ENCODE measurements around the gene LRRC4C. TPM values are rescaled to one million over a fixed set of nuclear protein-coding genes. Genes with fewer than 3 reads are reported as not detected.

Gene LRRC4C
- total RNA-seq, 3 donors from 2014 or later (not counting 1 experiment from before 2014, with no cell fraction given) = not detected

- peaks cover 3% of the 10 kb centered on the region for H3K9me3 ChIP-seq (ENCODE audit: control insufficient read depth, insufficient read depth, low read length)
- H3K4me3 ChIP-seq (ENCODE audit: low read length) = no peak overlapping the region
- ATAC-seq (no peak), DNase-seq (no peak)
- H3K36me3 Mint-ChIP-seq = no peaks in the 10 kb centered on the region
- peaks cover 8 to 13% of the 10 kb centered on the region in 2 donors for H3K9me3 Mint-ChIP-seq
- no peaks in the 10 kb centered on the region for H3K27me3 Mint-ChIP-seq (ENCODE audit: low read depth in 2 of 2)
- H3K4me1 Mint-ChIP-seq = no peaks in the 10 kb centered on the region
- no peak overlapping the region for H3K27ac Mint-ChIP-seq
- TF ChIP-seq CTCF (IDR thresholded peaks at IDR 0.05) = no peak
- intact Hi-C loops (cut with micrococcal nuclease) = no loop called here
- H3K27me3 ChIP-seq (ENCODE audit: control insufficient read depth, insufficient read depth, low read length) = no peaks in the 10 kb centered on the region
- H3K36me3 ChIP-seq (ENCODE audit: control insufficient read depth, insufficient read depth, low read length) = no peaks in the 10 kb centered on the region
- H3K4me1 ChIP-seq (ENCODE audit: control insufficient read depth, insufficient read depth, low read length) = no peaks in the 10 kb centered on the region
- WGBS (ENCODE audit: insufficient coverage) = 85% methylated on average over 2 of the region's 2 CpGs
- H3K4me3 Mint-ChIP-seq = no peak overlapping the region
- no peak overlapping the region for H3K27ac ChIP-seq (ENCODE audit: low read length)
Observed at GRCh38 chr11:41403458-41403857, 56.0 kb downstream of the LRRC4C start.

GRCh38 chr11:41400819-41401382 lies 58.6 kb downstream of the LRRC4C start:
- no peak for TF ChIP-seq CTCF (IDR thresholded peaks at IDR 0.05)
- H3K4me1 ChIP-seq (ENCODE audit: control insufficient read depth, insufficient read depth, low read length) = no peaks in the 10 kb centered on the region
- Mint-ChIP-seq H3K4me3 (no peak overlapping the region), H3K36me3 (no peaks in the 10 kb centered on the region), H3K4me1 (no peaks in the 10 kb centered on the region), H3K27ac (no peak overlapping the region), H3K9me3 (peaks cover 14 to 25% of the 10 kb centered on the region in 2 donors), H3K27me3 (ENCODE audit: low read depth in 2 of 2) (no peaks in the 10 kb centered on the region)
- H3K36me3 ChIP-seq (ENCODE audit: control insufficient read depth, insufficient read depth, low read length) = no peaks in the 10 kb centered on the region
- H3K4me3 ChIP-seq (ENCODE audit: low read length) = no peak overlapping the region
- intact Hi-C loops (cut with micrococcal nuclease) = no loop called here
- H3K27me3 ChIP-seq (ENCODE audit: control insufficient read depth, insufficient read depth, low read length) = no peaks in the 10 kb centered on the region
- no peak overlapping the region for H3K27ac ChIP-seq (ENCODE audit: low read length)
- no peak for ATAC-seq
- DNase-seq = no peak
- WGBS (ENCODE audit: insufficient coverage) = no CpG with 5 or more reads among the region's 1 CpG
- H3K9me3 ChIP-seq (ENCODE audit: control insufficient read depth, insufficient read depth, low read length) = no peaks in the 10 kb centered on the region

GRCh38 chr11:41400124-41400523 lies 59.3 kb downstream of the LRRC4C start:
- Histone ChIP-seq H3K4me3 (ENCODE audit: low read length) (no peak overlapping the region), H3K4me1 (ENCODE audit: control insufficient read depth, insufficient read depth, low read length) (no peaks in the 10 kb centered on the region), H3K27me3 (ENCODE audit: control insufficient read depth, insufficient read depth, low read length) (no peaks in the 10 kb centered on the region), H3K9me3 (ENCODE audit: control insufficient read depth, insufficient read depth, low read length) (no peaks in the 10 kb centered on the region), H3K27ac (ENCODE audit: low read length) (no peak overlapping the region), H3K36me3 (ENCODE audit: control insufficient read depth, insufficient read depth, low read length) (no peaks in the 10 kb centered on the region)
- Mint-ChIP-seq H3K27me3 (ENCODE audit: low read depth in 2 of 2) (no peaks in the 10 kb centered on the region), H3K27ac (no peak overlapping the region), H3K36me3 (no peaks in the 10 kb centered on the region), H3K4me1 (no peaks in the 10 kb centered on the region), H3K9me3 (peaks cover 14 to 25% of the 10 kb centered on the region in 2 donors), H3K4me3 (no peak overlapping the region)
- no peak for DNase-seq
- WGBS (ENCODE audit: insufficient coverage) = 57% methylated on average over 3 of the region's 4 CpGs
- no peak for TF ChIP-seq CTCF (IDR thresholded peaks at IDR 0.05)
- intact Hi-C loops (cut with micrococcal nuclease) = no loop called here
- ATAC-seq = no peak

- TF ChIP-seq CTCF (IDR thresholded peaks at IDR 0.05) = no peak
- no peaks in the 10 kb centered on the region for H3K9me3 ChIP-seq (ENCODE audit: control insufficient read depth, insufficient read depth, low read length)
- Mint-ChIP-seq H3K4me3 (no peak overlapping the region), H3K27ac (no peak overlapping the region), H3K9me3 (peaks cover 14 to 25% of the 10 kb centered on the region in 2 donors), H3K27me3 (ENCODE audit: low read depth in 2 of 2) (no peaks in the 10 kb centered on the region), H3K36me3 (no peaks in the 10 kb centered on the region), H3K4me1 (no peaks in the 10 kb centered on the region)
- H3K4me3 ChIP-seq (ENCODE audit: low read length) = no peak overlapping the region
- H3K27me3 ChIP-seq (ENCODE audit: control insufficient read depth, insufficient read depth, low read length) = no peaks in the 10 kb centered on the region
- intact Hi-C loops (cut with micrococcal nuclease) = no loop called here
- no peaks in the 10 kb centered on the region for H3K36me3 ChIP-seq (ENCODE audit: control insufficient read depth, insufficient read depth, low read length)
- ATAC-seq (no peak), DNase-seq (no peak)
- no peaks in the 10 kb centered on the region for H3K4me1 ChIP-seq (ENCODE audit: control insufficient read depth, insufficient read depth, low read length)
- no peak overlapping the region for H3K27ac ChIP-seq (ENCODE audit: low read length)
- WGBS (ENCODE audit: insufficient coverage) = 75% methylated on average over 2 of the region's 2 CpGs
Observed at GRCh38 chr11:41399323-41399722, 60.1 kb downstream of the LRRC4C start.

Data from natural killer cell (primary cell).